ACHN (cell line): ENCODE measurements around the gene CAPN10.

Experiments used
- DNase-seq: peaks from one replicate; pipeline ENCODE4 v3.0.0-alpha.2; 2015
- in situ Hi-C: cut with HindIII; loops from 2 replicates; pipeline ENCODE4 v1.10.0; 2017; ENCODE audit warnings: low sequenced_read_pairs, low pct_ligation_motif_present, low pct_unique_long_range_greater_than_20kb

Gene CAPN10

DNA sequence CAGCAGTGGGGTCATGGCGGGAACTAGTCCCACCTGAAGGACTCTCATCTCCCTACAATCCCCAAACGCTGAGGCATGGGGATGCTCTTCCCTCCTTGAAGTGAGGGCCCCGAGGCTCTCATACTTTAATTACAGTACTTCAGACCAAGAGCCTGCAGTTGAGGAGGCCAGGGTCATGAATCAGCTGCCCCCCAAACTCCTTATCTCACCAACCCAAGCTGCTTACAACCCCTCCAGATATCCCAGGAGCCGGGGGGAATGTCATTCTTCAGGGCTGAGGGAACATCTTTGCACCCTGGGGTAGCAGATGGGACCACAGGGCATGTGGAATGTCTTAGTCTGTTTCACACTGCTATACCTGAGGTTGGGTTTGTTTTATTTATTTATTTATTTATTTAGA is 2.8 kb upstream of the CAPN10 start:
- DNase-seq: no peak

DNA sequence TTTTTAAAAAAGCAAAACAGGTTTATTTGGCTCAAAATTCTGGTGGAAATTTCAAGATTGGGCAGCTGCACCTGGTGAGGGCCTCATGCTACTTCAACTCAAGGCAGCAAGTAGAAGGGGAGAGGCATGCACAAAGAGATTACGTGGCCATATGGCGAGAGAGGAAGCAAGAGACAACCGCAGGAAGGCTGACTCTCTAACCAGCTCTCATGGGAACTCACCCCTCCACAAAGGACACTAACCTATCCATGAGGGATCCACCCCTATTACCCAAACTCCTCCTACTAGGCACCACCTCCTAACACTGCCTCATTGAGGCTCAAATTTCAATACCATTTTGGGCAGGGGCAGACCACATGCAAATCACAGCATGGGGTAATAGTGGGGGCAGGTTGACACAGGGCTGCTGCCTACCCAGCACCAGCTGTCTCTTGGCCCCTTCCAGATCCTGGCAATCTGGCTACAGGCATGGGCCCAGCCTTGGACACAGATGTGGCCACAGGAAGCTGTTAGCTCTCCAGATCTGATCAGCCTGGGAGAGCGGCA is 2.0 kb upstream of the CAPN10 start:
- DNase-seq: no peak
- in situ Hi-C loops: no loop called here

More for the DNA sequence above, 2.8 kb upstream of the CAPN10 start:
- in situ Hi-C loops: no loop called here

DNA sequence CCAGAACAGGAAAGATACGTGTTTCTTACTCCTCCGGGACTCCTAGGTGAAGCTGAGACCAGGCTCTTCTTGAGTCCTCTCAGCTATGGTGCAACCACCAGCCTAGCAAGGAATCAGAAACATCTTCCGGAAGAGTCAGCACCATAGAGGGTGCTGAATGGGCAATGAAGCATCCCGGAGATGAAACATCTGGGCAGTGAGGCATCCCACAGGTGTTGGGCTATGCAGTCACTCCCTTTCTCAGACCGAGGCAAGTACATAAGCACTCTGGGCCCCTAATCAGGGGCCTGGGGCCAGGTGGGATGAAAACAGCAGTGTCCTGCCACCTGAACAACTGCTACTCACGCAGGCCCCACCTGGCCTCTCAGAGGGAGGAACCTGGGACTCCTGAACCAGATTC is 1.4 kb upstream of the CAPN10 start:
- in situ Hi-C loops: no loop called here
- DNase-seq: no peak

DNA sequence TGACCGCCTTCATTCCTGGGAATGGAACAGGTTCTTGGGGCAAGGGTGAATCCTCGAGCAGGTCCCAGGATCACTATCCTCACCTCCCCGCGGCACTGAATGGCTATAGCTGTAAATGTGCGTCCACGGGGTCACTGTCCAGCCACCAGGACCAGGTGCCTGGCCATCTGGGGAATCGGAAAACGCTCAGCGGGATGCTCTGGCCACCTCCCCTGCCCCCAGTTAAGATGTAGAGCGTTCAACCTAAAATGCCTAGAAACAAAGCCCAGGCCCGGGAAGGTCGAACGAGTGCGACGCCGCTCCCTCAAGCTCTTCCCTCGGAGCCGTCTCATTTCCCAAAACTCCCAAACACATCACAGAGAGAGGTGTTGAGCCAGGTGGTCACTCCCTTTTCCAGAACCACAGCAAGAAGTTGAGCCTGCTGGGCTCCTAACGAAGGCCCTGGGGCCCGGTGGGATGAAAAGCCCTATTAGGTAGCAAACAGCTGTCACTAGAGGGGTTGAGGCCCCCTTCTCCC is 795 bp upstream of the CAPN10 start:
- DNase-seq: no peak
- in situ Hi-C loops: no loop called here

DNA sequence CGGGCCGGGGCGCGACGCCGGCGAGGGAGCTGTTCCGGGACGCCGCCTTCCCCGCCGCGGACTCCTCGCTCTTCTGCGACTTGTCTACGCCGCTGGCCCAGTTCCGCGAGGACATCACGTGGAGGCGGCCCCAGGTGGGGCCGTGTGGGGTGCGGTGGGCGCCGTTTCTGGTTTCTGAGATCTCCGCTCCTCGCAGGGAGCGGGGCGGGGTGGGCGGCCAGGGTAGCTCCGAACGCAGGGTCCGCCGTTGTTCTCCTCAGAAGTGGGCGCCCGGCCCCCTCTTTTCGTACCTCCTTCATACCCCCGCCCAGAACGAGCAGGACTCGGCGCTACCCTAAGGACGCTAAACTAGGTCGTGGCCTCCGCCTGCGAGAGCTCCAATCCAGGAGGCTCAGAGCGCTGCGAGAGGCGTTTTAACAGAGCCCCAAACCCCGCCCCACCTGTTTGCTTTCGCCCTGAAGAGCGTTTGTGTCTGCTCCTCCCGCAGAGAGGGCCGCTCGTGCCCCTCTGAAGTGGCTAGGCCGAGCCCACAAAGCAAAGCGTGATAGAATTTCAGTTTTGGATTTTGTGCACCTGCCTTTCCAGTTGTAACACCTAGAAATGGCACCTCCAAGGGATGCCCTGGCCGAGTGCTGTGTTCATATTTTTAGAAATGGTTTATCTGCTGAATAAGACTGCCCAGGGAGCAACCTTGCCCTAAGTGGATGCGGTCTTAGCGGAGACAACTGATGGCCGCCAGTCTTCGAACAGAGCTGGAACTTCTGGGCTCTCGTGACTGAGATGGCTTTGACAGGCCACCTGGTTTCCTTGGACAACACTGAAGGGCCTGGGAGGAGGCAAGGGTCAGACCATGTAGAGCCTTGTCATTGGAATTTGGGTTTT is 626 bp downstream of the CAPN10 start:
- peak; percentile 55 for DNase-seq
- in situ Hi-C loops: no loop called here

DNA sequence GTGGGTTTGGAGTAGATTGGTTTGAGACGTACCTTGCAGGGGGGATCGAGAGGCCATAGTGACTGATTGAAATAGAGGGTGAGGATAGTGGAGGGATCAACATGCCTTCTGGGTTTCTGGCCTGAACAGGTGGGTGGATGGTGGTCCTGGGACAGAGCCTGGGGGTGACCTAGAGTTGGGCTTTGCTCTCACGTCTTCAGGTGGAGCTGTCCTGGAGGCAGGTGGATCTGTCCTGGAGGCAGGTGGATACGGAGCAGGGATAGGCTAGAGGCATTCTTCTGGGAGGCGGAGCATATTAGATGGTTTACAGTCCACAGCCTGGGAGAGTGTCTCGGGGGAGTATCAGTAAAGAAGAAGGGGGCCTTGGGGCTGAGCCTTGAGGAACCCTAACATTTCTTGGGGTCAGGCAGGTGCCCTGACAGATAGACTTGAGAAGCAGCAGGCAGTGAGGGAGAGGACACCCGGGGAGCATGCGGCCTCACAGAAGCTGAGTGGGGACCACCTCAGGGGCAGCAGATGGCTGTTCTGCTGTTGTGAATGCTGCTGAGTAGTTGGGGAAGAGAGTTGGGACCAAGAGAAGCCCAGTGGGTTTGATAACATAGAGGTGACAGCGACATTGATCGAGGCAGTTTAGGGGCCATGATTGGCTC is 1.6 kb downstream of the CAPN10 start:
- in situ Hi-C loops: no loop called here
- DNase-seq: no peak

DNA sequence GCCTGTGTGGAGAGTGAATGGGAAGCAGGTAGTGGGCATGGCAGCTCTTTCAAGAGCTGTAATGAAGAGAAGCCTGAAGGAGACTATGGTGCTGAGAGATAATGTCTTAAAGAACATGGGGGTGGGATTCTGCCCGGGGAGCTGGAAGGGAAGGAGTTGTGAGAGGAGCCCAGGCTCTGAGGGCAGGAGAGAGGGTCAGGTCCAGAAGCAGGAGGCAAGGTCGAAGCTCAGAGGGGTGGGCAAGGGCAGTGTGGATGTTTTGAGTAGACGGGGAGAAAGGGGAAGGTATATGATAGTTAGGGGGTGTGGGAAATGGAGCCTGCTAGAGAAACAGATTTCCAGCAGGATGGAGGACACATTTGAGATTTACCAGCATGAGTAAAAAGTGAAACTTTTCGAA is 2.1 kb downstream of the CAPN10 start:
- no peak for DNase-seq
- in situ Hi-C loops: no loop called here

DNA sequence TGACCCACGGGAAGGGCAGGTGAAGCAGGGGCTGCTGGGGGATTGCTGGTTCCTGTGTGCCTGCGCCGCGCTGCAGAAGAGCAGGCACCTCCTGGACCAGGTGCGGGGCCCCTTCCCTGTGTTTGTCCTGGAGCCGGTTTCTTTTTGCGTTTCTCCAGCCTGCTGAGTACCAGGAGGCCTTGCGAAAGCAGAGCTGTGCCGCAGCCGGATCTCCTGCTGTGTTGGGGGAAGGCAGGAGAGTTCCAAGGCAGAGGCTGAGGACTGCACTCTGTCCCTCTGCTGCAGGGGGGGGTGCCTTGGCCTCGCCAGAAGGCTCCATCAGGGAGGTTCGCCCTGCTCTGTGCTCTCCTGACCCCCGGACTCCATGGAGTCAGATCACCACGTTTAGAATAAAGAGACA is 2.8 kb downstream of the CAPN10 start:
- in situ Hi-C loops: no loop called here
- DNase-seq: no peak

DNA sequence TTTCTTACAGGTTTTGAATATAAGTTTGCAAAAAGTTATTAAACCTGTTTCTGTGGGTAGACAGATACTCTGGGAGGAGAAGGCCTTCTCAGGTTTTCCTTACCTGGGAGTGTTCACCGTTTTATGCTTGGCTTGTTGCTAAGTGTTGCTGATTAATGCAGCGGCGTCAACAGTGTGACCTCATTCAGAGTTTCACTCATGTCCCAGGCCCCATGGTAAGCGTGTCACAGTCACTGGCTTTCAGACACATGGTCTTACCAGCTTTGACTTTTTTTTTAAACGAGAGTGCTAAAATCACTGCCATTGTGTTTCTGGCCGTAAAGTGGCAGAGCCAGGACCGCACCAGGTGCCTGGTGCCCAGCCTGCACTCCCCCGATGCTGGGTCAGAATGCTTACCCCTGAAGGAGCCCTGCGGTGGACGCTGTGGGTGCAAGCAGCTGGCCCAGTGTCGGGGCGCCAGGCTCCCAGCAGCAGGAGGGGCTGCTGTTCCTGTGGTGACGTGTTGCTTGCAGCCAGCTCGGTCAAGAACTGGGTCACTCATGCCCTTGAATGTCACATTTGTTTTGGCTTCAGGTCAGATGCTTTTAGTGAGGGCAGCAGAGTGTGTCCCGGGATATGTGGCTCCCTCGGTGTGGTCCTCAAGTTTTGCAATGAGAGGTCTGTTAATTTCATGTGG is 3.5 kb downstream of the CAPN10 start:
- no peak for DNase-seq
- in situ Hi-C loops: no loop called here

DNA sequence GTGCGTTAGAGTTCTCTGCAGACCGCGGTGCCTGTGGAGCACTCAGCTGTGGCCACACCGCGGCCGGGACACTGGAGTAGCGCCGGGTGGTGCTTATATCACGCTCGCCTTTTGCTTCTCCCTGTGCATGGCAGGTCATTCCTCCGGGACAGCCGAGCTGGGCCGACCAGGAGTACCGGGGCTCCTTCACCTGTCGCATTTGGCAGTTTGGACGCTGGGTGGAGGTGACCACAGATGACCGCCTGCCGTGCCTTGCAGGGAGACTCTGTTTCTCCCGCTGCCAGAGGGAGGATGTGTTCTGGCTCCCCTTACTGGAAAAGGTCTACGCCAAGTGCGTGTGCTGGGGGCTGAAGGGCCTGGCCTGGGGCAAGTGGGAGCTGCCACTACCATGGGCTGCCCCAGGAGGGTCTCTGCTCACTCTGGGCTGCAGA is 4.2 kb downstream of the CAPN10 start:
- in situ Hi-C loops: no loop called here
- DNase-seq: no peak

DNA sequence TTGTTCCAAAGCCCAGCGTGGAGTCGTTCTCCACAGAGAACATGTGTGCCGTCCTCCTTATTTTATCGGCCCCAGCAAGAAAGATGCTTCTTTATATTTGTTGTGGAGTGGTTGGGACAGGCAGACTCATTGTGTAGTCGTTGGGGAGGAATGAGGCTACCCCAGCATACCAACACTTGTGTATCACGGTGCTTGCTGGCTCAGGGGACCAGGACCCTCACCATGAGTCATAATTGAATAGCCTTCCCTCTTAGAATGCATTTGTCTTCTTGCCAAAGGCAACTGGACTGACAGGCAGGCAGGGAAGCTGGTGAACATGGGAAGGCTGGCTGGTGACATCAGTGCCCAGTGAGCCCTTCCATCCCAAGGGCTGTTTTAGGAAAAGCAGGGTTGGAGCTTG is 4.7 kb downstream of the CAPN10 start:
- no peak for DNase-seq
- in situ Hi-C loops: no loop called here

DNA sequence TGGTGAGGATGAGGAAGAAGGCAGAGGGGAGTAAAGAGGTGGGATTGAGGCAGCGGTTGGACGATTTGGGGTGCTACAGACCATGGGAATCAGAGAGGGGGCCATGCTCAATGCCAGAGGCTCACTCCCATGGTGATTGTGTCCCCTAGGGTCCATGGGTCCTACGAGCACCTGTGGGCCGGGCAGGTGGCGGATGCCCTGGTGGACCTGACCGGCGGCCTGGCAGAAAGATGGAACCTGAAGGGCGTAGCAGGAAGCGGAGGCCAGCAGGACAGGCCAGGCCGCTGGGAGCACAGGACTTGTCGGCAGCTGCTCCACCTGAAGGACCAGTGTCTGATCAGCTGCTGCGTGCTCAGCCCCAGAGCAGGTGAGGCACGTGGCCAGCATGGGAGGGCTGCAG is 5.2 kb downstream of the CAPN10 start:
- in situ Hi-C loops: no loop called here
- DNase-seq: no peak

DNA sequence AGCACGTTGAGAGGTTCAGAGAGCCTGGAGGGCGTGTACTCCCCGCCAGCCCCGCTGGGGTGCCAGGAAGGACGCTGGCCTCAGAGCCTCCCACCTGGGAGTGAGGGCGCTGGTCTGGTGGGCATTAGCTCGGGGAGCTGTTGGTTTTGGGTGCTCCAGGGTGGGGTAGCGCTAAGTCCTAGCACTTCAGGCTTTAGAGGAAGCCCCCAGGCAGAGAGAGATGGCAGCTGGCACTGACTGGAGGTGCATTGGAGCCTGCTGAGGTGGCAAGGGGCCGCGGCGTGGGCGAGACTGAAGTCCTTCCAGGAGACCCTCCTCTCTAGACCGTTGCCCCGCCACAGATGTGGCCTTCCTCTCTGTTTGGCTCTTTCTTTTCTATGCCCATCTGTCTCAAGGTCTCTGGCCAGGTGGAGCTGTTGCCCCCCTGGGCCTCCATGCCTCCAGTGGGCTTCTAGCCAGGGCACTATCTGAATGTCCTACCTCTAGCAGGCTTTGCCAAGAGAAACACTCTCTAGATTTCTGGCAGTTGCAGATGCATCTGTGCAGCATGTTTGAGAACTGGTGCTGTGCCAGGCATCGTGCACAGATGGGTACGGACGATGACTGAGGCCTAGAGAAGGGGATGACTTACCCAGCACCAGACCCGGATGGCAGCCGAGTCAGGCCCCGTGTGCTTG is 6.6 kb downstream of the CAPN10 start:
- DNase-seq: no peak
- in situ Hi-C loops: no loop called here

DNA sequence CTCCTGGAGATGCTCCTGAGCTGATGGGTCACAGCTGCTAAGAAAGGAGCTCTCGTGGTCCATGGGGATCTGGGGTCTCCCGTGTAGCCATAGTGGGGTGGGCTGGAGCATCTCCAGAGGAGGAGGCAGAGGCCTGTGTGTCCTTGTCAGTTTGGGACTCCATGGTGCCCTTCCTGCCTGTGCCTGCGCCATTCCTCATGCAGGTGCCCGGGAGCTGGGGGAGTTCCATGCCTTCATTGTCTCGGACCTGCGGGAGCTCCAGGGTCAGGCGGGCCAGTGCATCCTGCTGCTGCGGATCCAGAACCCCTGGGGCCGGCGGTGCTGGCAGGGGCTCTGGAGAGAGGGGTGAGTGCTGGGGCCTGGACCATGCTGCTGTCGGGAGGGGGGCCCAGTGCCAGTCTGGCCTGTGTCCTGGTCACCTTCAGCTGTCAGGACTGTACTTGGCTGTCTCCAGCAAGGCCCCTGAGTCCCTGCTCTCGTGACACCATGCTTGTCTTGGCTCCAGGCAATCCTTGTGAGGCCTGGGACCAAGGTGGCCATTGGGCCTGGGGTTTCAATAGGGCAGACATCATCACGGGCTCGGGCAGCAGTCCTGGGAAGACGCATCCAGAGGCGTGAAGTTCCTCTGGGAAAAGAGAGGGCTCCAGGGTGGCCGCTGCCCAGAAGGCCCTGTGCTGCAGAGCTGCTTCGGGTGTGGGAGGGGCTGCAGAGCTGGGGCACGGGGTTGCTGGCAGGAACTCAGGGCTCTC is 7.3 kb downstream of the CAPN10 start:
- in situ Hi-C loops: no loop called here
- DNase-seq: no peak

DNA sequence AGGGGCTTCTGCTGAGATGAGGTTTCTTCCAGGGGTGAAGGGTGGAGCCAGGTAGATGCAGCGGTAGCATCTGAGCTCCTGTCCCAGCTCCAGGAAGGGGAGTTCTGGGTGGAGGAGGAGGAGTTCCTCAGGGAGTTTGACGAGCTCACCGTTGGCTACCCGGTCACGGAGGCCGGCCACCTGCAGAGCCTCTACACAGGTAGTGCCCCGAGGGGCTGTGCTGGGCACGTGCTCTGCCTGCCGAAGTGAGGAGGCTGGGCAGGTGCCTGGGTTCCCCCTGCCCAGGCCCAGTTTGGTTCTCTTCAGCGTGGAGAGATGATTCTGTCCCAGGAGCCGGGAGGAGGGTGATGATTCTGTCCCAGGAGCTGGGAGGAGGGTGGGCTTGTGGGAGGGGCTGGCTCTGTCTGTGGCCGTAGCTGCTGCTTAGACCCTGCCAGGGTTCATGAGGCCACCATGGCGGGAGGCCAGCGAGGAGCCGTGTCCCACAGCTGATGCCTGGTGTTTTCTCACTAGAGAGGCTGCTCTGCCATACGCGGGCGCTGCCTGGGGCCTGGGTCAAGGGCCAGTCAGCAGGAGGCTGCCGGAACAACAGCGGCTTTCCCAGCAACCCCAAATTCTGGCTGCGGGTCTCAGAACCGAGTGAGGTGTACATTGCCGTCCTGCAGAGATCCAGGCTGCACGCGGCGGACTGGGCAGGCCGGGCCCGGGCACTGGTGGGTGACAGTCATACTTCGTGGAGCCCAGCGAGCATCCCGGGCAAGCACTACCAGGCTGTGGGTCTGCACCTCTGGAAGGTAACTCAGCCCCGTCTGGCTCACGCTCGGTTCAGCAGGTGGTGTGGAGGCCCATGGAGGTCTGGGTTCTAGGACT is 8.2 kb downstream of the CAPN10 start:
- no peak for DNase-seq
- in situ Hi-C loops: no loop called here

DNA sequence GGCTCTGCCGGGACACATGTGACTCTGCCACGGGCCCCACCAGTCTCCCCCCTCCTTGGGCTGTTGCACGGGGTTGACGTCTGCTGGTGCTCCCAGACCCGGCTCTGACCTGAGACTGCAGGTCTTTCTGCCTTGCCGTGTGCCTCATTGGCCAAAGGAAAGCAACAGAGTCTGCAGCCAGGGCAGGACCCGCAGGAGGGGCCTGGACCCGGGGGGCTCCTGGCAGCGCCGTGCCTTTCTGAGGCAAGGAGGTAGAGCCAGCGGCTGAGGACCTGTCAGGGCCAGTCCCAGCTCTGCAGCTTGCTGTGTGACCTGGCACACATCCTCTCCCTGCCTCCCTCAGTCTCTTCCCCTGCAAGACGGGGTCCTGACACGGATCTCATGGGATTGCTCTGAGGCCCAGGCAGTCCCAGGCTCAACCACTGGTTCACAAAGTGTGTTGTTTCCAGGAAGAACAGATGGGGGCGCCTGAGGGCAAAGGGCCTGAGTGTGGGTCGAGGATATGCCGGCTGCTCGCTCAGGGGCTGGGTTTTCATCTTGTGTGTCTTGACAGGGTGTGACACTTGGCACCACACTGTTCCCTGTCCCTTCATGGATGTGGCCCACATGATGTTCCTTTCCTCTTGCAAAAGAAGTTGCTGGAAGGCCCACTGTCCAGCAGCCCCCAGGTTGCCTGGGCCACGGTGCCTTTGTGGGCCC is 9.0 kb downstream of the CAPN10 start:
- in situ Hi-C loops: no loop called here
- peak; percentile 35 for DNase-seq

DNA sequence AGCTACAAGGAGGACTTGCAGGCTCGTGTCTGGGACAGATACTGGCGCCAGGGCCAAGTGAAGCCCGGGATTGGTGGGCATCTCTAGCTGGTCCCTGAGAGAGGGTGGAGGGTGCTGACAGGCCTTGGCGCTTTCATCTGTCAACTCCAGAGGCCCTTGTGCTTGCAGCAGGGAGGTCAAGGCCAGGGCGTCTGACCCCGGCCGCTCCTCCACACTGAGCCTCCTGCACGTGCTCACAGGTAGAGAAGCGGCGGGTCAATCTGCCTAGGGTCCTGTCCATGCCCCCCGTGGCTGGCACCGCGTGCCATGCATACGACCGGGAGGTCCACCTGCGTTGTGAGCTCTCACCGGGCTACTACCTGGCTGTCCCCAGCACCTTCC is 9.5 kb downstream of the CAPN10 start:
- no peak for DNase-seq
- in situ Hi-C loops: no loop called here
